HUES48 (cell line): ENCODE measurements around the gene HOXD4.

Source experiments
- H3K27ac ChIP-seq: one replicate; pipeline ENCODE4 v1.7.0; 2013; ENCODE audit warnings: low read depth, low read length, inconsistent platforms
- H3K27me3 ChIP-seq: 2 replicates; pipeline ENCODE4 v1.6.1; 2013; ENCODE audit warnings: mild to moderate bottlenecking, low read length; ENCODE audit not compliant: control insufficient read depth, insufficient read depth
- H3K36me3 ChIP-seq: 2 replicates; pipeline ENCODE4 v1.6.1; 2013; ENCODE audit warnings: low read length; ENCODE audit not compliant: control insufficient read depth, insufficient read depth
- H3K4me1 ChIP-seq: 2 replicates; pipeline ENCODE4 v1.6.1; 2013; ENCODE audit warnings: mild to moderate bottlenecking, low read length; ENCODE audit not compliant: control insufficient read depth, insufficient read depth
- H3K4me3 ChIP-seq: 2 replicates; pipeline ENCODE4 v1.5.1; 2013; ENCODE audit warnings: mild to moderate bottlenecking, low read depth, low read length
- H3K9ac ChIP-seq: 2 replicates; pipeline ENCODE4 v1.6.1; 2013; ENCODE audit warnings: mild to moderate bottlenecking, low read depth, low read length, moderate library complexity
- H3K9me3 ChIP-seq: 2 replicates; pipeline ENCODE4 v1.6.1; 2013; ENCODE audit warnings: low read length; ENCODE audit not compliant: control insufficient read depth, insufficient read depth

The HOXD4 gene

DNA sequence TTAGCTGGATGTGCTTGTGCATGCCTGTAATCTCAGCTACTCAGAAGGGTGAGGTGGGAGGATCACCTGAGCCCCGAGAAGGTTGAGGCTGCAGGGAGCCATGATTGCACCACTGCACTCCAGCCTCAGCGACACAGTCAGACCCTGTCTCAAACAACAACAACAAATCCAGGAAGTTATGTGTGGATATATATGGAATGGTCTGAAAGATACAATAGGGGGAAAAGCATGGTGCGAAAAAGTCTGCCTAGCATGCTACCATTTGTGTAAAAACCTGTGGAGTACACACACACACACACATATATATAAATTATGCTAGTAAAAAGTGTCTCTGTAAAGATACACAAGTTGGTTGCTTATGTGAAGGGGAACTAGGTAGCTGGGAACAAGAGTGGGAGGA, 30.2 kb downstream of the HOXD4 start:
- Histone ChIP-seq H3K27ac (no peak overlapping the region), H3K9me3 (no peaks in the 10 kb centered on the region), H3K9ac (no peak overlapping the region), H3K4me3 (no peak overlapping the region), H3K27me3 (peaks cover 100% of the 10 kb centered on the region), H3K4me1 (peaks cover 11% of the 10 kb centered on the region; the same call in 1 of the 2 replicates), H3K36me3 (no peaks in the 10 kb centered on the region)

- Histone ChIP-seq H3K9me3 (no peaks in the 10 kb centered on the region), H3K9ac (no peak overlapping the region), H3K27me3 (peaks cover 100% of the 10 kb centered on the region), H3K27ac (no peak overlapping the region), H3K4me3 (no peak overlapping the region), H3K36me3 (no peaks in the 10 kb centered on the region), H3K4me1 (peaks cover 18% of the 10 kb centered on the region)
Observed at GRCh38 chr2:176182671-176183070, 31.3 kb downstream of the HOXD4 start.

DNA sequence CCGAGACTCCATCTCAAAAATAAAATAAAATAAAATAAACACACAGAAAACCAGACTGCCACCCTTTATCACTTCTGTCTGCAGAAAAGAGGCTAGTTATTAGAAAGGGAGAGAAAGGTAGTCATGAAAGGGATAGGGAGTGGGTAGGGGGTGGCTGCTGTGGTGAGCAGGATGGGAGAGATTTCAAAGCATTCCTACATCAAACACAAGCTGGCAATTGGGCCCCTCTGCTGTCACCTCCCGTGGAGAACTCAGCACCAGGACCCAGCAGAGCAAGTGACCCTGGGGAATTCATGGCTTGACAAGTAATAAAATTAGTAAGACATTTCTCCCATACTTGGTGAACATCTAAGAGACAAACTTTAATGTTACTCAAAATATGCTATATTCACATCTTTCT, 33.4 kb downstream of the HOXD4 start:
- H3K4me1 ChIP-seq, result peaks cover 20% of the 10 kb centered on the region
- peaks cover 100% of the 10 kb centered on the region for H3K27me3 ChIP-seq
- H3K27ac ChIP-seq, result no peak overlapping the region
- H3K9me3 ChIP-seq, result no peaks in the 10 kb centered on the region
- H3K9ac ChIP-seq, result no peak overlapping the region
- no peak overlapping the region for H3K4me3 ChIP-seq
- H3K36me3 ChIP-seq, result no peaks in the 10 kb centered on the region

DNA sequence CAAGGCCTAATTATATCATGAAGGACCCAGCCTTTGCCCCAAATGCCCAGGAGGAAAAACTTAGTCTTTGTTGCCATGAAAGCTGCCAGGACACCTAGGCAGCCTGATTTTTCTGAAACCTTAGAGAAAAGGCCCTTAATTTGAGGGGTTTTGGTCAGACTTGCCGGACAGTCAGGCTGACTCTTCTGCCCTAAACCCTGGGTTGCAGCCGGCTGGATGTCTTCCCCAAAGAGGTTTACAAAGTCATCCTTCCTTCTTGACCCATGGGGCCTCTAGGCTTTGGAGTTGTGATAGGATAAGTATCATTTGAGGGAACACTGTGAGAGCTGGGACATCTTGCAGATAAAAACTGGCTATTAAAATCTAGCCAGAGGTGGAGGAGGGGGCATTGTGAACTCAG, 34.7 kb downstream of the HOXD4 start:
- Histone ChIP-seq H3K27ac (no peak overlapping the region), H3K27me3 (peaks cover 100% of the 10 kb centered on the region), H3K4me1 (peaks cover 22% of the 10 kb centered on the region), H3K4me3 (no peak overlapping the region), H3K36me3 (no peaks in the 10 kb centered on the region), H3K9me3 (no peaks in the 10 kb centered on the region), H3K9ac (no peak overlapping the region)

DNA sequence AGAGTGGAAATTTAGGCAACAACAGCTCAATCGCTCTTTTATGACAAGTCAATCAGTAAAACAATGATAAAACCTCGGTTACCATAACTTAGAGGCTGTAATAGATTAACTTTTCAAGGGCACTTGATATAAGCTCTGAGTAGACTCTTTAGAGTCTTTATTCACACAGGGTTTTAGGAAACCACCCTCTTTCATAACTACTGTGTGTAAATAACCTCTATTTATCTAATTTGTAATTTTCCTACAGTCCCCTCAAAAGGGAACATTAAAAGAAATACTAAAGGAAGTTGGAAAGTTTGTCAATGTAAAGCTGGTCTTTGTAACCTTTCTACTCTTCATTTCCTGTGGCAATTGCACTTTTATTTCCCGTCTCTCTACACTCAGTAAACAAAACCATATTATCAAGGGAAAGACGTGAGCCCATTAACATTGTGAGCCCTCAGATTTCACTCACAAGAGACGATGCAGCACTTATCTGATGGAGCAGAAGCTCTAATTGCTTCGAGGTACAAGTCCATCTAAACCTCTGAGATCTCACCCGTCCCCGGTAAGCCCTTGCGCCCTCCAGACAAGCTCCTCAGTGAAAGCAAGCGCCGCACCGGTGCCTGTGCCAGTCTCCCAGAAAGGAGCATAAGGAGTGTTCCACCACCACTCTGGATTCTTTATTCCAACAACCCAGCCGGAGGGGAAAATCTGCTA, 36.0 kb downstream of the HOXD4 start:
- Histone ChIP-seq H3K4me3 (peak overlapping the region; percentile 53), H3K36me3 (no peaks in the 10 kb centered on the region), H3K27ac (no peak overlapping the region), H3K4me1 (peaks cover 29% of the 10 kb centered on the region), H3K27me3 (peaks cover 100% of the 10 kb centered on the region), H3K9ac (no peak overlapping the region), H3K9me3 (no peaks in the 10 kb centered on the region)

- peak within 1 kb of the TSS; percentile 53 for H3K4me3 ChIP-seq
- peaks cover 37% of the 10 kb centered on the region for H3K4me1 ChIP-seq
- peaks cover 100% of the 10 kb centered on the region for H3K27me3 ChIP-seq
- H3K27ac ChIP-seq, result no peak within 1 kb of the TSS
- no peaks in the 10 kb centered on the region for H3K9me3 ChIP-seq
- no peak within 1 kb of the TSS for H3K9ac ChIP-seq
- no peaks in the 10 kb centered on the region for H3K36me3 ChIP-seq
Observed at GRCh38 chr2:176187899-176188773, 36.8 kb downstream of the HOXD4 start, which contains the start of gene HOXD1. Gene HOXD1 (plus strand): TSS chr2:176188668. CDS start chr2:176188802, 134 bp downstream.

GRCh38 chr2:176188774-176189680, 37.7 kb downstream of the HOXD4 start:
- no peak overlapping the region for H3K27ac ChIP-seq
- no peak overlapping the region for H3K9ac ChIP-seq
- H3K4me3 ChIP-seq, result peak overlapping the region; percentile 53
- no peaks in the 10 kb centered on the region for H3K9me3 ChIP-seq
- peaks cover 100% of the 10 kb centered on the region for H3K27me3 ChIP-seq
- H3K36me3 ChIP-seq, result no peaks in the 10 kb centered on the region
- peaks cover 41% of the 10 kb centered on the region for H3K4me1 ChIP-seq

GRCh38 chr2:176189681-176190641, 38.6 kb downstream of the HOXD4 start:
- H3K9me3 ChIP-seq, result no peaks in the 10 kb centered on the region
- peaks cover 100% of the 10 kb centered on the region for H3K27me3 ChIP-seq
- peaks cover 41% of the 10 kb centered on the region for H3K4me1 ChIP-seq
- H3K27ac ChIP-seq, result no peak overlapping the region
- H3K4me3 ChIP-seq, result peak overlapping the region; percentile 53; the same call in 1 of the 2 replicates
- no peaks in the 10 kb centered on the region for H3K36me3 ChIP-seq
- no peak overlapping the region for H3K9ac ChIP-seq

DNA sequence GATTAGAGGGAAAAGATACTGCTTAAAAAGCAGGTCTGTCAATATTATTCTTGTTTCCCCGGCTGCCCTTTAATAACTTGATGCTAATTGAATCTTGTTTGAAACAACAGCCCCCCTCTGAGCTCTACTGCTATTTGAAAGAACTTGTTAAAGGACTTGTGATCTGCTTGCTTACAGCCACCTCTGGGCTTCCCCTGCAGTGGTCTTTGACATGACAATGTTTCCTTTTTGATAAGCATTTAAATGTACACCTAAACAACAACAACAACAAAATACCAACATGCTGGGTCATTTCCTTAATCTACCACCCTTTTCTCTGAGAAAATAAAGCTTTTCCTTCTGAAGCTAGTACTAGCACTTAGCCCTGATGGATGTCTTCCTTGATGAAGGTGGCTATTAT, 41.0 kb downstream of the HOXD4 start:
- Histone ChIP-seq H3K9ac (no peak overlapping the region), H3K27me3 (peaks cover 96% of the 10 kb centered on the region), H3K36me3 (no peaks in the 10 kb centered on the region), H3K4me3 (no peak overlapping the region), H3K27ac (no peak overlapping the region), H3K4me1 (peaks cover 34% of the 10 kb centered on the region), H3K9me3 (no peaks in the 10 kb centered on the region)

DNA sequence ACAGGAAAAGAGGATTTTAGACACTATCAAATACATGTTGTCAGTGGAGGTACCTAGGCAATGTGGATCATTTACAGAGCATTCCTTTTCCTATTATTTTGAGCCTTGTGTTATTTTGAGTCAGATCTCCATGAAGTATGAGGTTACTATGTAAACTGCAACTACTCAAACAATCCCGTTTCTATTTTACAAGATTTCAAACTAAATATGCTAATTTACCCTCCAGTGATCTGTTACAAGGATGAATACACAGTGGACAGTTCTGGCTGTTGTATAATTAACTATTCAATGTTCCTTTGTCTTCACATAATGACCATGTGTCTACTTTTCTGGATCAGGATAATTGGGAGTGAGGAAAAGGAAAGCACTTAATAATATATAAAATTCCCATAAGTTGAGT, 41.7 kb downstream of the HOXD4 start:
- Histone ChIP-seq H3K27ac (no peak overlapping the region), H3K9ac (no peak overlapping the region), H3K4me3 (no peak overlapping the region), H3K36me3 (no peaks in the 10 kb centered on the region), H3K27me3 (peaks cover 96% of the 10 kb centered on the region), H3K4me1 (peaks cover 27% of the 10 kb centered on the region), H3K9me3 (no peaks in the 10 kb centered on the region)
